AG04449 (cell line): ENCODE measurements around the gene A2M.
A peak's percentile ranks its signal among the peaks of the same experiment; 100 is the strongest.

Experiments
- CTCF ChIA-PET: fragments of 350-600 bp; formaldehyde crosslinking; extraction: SDS; loops from one replicate; lab custom pipeline; 2021; ENCODE audit warnings: antibody characterized with exemption; lab: Yijun Ruan, JAX
- POLR2A ChIA-PET: fragments of 400-600, 350-600 bp; formaldehyde crosslinking; extraction: SDS; loops from one replicate; lab custom pipeline; 2020; ENCODE audit warnings: antibody characterized with exemption, inconsistent platforms; lab: Yijun Ruan, JAX
- DNase-seq: peaks from one replicate; pipeline ENCODE4 v3.0.0-alpha.2; 2010; ENCODE audit warnings: low read depth, low spot score
- H3K4me3 ChIP-seq: 2 replicates; pipeline ENCODE4 v1.5.1; 2011; ENCODE audit warnings: low read depth, mild to moderate bottlenecking, control low read depth, low read length
- CTCF ChIP-seq: IDR thresholded peaks from one replicate; pipeline ENCODE4 v1.5.1; 2011; ENCODE audit warnings: mild to moderate bottlenecking, moderate library complexity, low read length, control low read depth, inconsistent platforms; ENCODE audit not compliant: insufficient read depth; ENCODE audit errors: missing control alignments

Gene A2M

GRCh38 chr12:9068086-9068485 lies 47.6 kb downstream of the A2M start:
- ChIA-PET POLR2A (no interaction called here), CTCF (interaction anchor here (3.3 kb wide), 1 partner anchor 18 kb away, joined by 7 read pairs; no protein-coding TSS in a partner anchor)
- DNase-seq = no peak
- no peak for TF ChIP-seq CTCF
- H3K4me3 ChIP-seq = no peak overlapping the region

- POLR2A ChIA-PET = no interaction called here
- H3K4me3 ChIP-seq = no peak overlapping the region
- no peak for DNase-seq
- CTCF ChIA-PET = interaction anchor here (1.0 kb wide), 1 partner anchor 522 kb away, joined by 3 read pairs; no protein-coding TSS in a partner anchor
- TF ChIP-seq CTCF = no peak
These were observed 48.8 kb downstream of the A2M start for GRCh38 chr12:9066755-9067423.

GRCh38 chr12:9066183-9066623 lies 49.5 kb downstream of the A2M start:
- H3K4me3 ChIP-seq = no peak overlapping the region
- TF ChIP-seq CTCF = no peak
- ChIA-PET CTCF (interaction anchor here (1.0 kb wide), 1 partner anchor 522 kb away, joined by 3 read pairs; no protein-coding TSS in a partner anchor), POLR2A (no interaction called here)
- DNase-seq = no peak

GRCh38 chr12:9065607-9065856 lies 50.2 kb downstream of the A2M start:
- ChIA-PET POLR2A (no interaction called here), CTCF (no interaction called here)
- DNase-seq = no peak
- no peak for TF ChIP-seq CTCF
- H3K4me3 ChIP-seq = no peak overlapping the region

- H3K4me3 ChIP-seq = peak overlapping the region; percentile 59
- TF ChIP-seq CTCF = no peak
- ChIA-PET POLR2A (no interaction called here), CTCF (interaction anchor here (0.7 kb wide), 1 partner anchor 408 kb away, joined by 3 read pairs; no protein-coding TSS in a partner anchor)
- DNase-seq = no peak
These were observed 50.7 kb downstream of the A2M start for GRCh38 chr12:9064815-9065606.

- H3K4me3 ChIP-seq = peak overlapping the region; percentile 59
- TF ChIP-seq CTCF = peak; percentile 16
- POLR2A ChIA-PET = no interaction called here
- CTCF ChIA-PET = interaction anchor here (0.7 to 0.9 kb wide), 4 partner anchors 24 to 520 kb away, joined by 3 to 4 read pairs (median 3); no protein-coding TSS in a partner anchor
- DNase-seq = no peak
These were observed 51.4 kb downstream of the A2M start for GRCh38 chr12:9064201-9064814.
